Sigmoid colon (tissue), 4 donors: ENCODE data around the gene KRTAP6-2.

Experiments
- CTCF ChIP-seq, 4 experiments: fragments of 450-650 bp in 3 of 4; fragments of 200-600 bp in 1 of 4; IDR thresholded peaks; one replicate each; pipeline ENCODE4 v1.5.1; 2016 to 2019; ENCODE audit warnings: antibody characterized with exemption in 4 of 4, mild to moderate bottlenecking in 3 of 4, moderate library complexity in 2 of 4
- EP300 ChIP-seq, 4 donors: sonication (generic); formaldehyde crosslinking; IDR thresholded peaks; one replicate each; pipeline ENCODE4 v1.6.1; 2017; ENCODE audit warnings: antibody characterized with exemption in 4 of 4
- POLR2A ChIP-seq, 2 donors: fragments of 450-650 bp; IDR thresholded peaks; one replicate each; pipeline ENCODE4 v1.6.1; 2016; ENCODE audit warnings: antibody characterized with exemption in 2 of 2, mild to moderate bottlenecking in 2 of 2, moderate library complexity in 2 of 2
- POLR2AphosphoS5 ChIP-seq, 4 donors: sonication (generic); formaldehyde crosslinking; IDR thresholded peaks; one replicate each; pipeline ENCODE4 v1.6.1; 2017; ENCODE audit warnings: antibody characterized with exemption in 4 of 4

- TF ChIP-seq POLR2A (IDR thresholded peaks at IDR 0.05) (no peak), CTCF (IDR thresholded peaks at IDR 0.05) (no peak), POLR2AphosphoS5 (IDR thresholded peaks at IDR 0.05) (no peak), EP300 (IDR thresholded peaks at IDR 0.05) (no peak)
Measured at GRCh38 chr21:30613836-30614235, 15.1 kb upstream of the KRTAP6-2 start, which contains the start of gene KRTAP6-1.
